ENCODE results near the gene EPHA1. TPM values are rescaled to one million over a fixed set of nuclear protein-coding genes. Genes with fewer than 3 reads are reported as not detected.

The EPHA1 gene
- total and polyA plus RNA-seq, 2 of the 4 experiments (the other 2 are of a cell fraction): 0.10 TPM; not detected in 1

DNA sequence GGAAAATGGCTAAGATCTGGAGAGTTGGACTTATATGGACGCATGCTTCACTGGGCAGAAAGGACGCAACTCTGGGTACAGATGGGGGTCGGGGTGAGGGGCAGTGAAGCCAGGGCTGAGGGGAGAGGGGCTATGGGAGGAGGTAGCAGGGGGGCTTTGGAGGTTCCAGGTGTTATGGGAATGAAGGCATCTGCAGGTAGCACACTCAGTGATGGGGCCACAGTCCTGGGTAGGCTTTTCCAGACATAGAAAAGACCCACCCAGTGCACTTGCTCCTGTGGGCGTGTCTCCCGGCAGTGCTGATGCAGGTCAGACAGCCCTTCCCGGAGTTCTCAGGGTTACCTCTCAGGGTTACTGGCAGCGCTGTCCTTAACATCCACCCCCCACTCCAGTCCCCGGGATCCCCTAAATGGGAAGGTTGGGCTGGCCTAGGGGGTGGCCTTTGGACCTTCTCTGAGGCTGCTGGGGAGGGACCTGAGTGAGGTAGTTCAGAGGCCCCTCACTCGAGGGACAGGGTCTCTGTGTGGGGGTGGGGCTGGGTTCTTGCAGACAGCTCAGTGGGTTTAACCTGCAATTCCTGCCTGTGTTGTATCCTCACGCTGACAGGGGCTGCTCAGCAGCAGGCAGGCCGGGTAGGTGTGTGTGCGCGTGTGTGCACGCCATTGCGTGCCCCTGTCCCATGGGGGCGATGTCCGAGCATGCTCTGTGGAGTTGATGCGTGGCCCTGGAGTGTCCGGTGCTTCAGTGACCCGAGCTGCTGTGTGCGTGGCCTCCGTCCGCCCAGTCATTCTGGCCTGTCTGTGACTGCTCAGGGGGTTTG lies 21.3 kb downstream of the EPHA1 start:
- H2AFZ ChIP-seq (replicated peaks; ENCODE audit: low read length, poor library complexity): no peak overlapping the region
- H3K36me3 ChIP-seq (ENCODE audit: control insufficient read depth, insufficient read depth, low read length): peaks cover 94% of the 10 kb centered on the region
- H4K5ac ChIP-seq (ENCODE audit: low read depth, low read length): no peak overlapping the region
- H3K23ac ChIP-seq (ENCODE audit: low read depth, low read length): no peak overlapping the region
- BruUV-seq (replicated peaks): no TSS peak
- H3K4me3 ChIP-seq (ENCODE audit: insufficient read depth, low read depth, low read length): no peak overlapping the region
- H3K79me1 ChIP-seq (ENCODE audit: low read depth in 1 of 2, low read length in 2 of 2): peaks cover 24 to 80% of the 10 kb centered on the region in 2 experiments; a peak in 3 of 4 replicates
- H3K9me1 ChIP-seq (ENCODE audit: insufficient read depth, low read length): peaks cover 43% of the 10 kb centered on the region
- no peak overlapping the region for H3K14ac ChIP-seq (replicated peaks; ENCODE audit: low read depth, low read length)
- no peak overlapping the region for H3K27ac ChIP-seq (ENCODE audit: insufficient read depth, low read length)
- no peak overlapping the region for H3K4ac ChIP-seq (ENCODE audit: low read depth, low read length)
- H3K4me2 ChIP-seq (ENCODE audit: low read depth, low read length): no peak overlapping the region; the same call in 1 of the 2 replicates
- H2AK9ac ChIP-seq (replicated peaks; ENCODE audit: low read depth, low read length, poor library complexity): no peak overlapping the region
- in situ Hi-C loops (cut with MboI; ENCODE audit: low sequenced_read_pairs): no loop called here
- H3K27me3 ChIP-seq (ENCODE audit: control insufficient read depth, insufficient read depth, low read length): no peaks in the 10 kb centered on the region
- no peak for TF ChIP-seq CHD1 (IDR thresholded peaks at IDR 0.05; ENCODE audit: low read depth, low read length)
- TF ChIP-seq CTCF (conservative IDR thresholded peaks at IDR 0.05; ENCODE audit: low read depth, low read length): 0 out of 2 replicates have a peak, but pooled peaks have one; percentile 14
- ChIA-PET CTCF (no interaction called here), POLR2A (ENCODE audit: unreplicated experiment) (no interaction called here)
- no peak overlapping the region for H2AK5ac ChIP-seq (ENCODE audit: low read depth, low read length)
- intact Hi-C loops (cut with micrococcal nuclease): no loop called here
- H3K9ac ChIP-seq (ENCODE audit: low read depth, low read length): no peak overlapping the region
- H2BK5ac ChIP-seq (ENCODE audit: low read depth, low read length, poor library complexity, severe bottlenecking): no peak overlapping the region
- H3K18ac ChIP-seq (ENCODE audit: low read depth, low read length): no peak overlapping the region
- no peak overlapping the region for H4K91ac ChIP-seq (ENCODE audit: insufficient read depth, low read depth, low read length)
- 96% methylated on average over 5 of the region's 23 CpGs; no CpG with 5 or more reads in 1 of the 2 experiments for WGBS, 2 experiments (ENCODE audit: extremely low coverage in 2 of 2, insufficient read length in 1 of 2)
- DNase-seq: no peak
- no peak overlapping the region for H2BK15ac ChIP-seq (ENCODE audit: low read depth, low read length)
- no peak overlapping the region for H3K56ac ChIP-seq (ENCODE audit: extremely low read depth, insufficient read depth, low read length)
- no peaks in the 10 kb centered on the region for H3K9me3 ChIP-seq (ENCODE audit: control insufficient read depth, insufficient read depth, low read length)
- peaks cover 100% of the 10 kb centered on the region for H4K20me1 ChIP-seq (ENCODE audit: insufficient read depth, low read length)
- no peak overlapping the region for H4K8ac ChIP-seq (ENCODE audit: low read depth in 2 of 2, low read length in 2 of 2)
- dilution Hi-C loops (cut with HindIII; ENCODE audit: low sequenced_read_pairs, unreplicated experiment): no loop called here
- ATAC-seq (ENCODE audit: low read depth): no peak
- H3K4me1 ChIP-seq (ENCODE audit: control insufficient read depth, insufficient read depth, low read length): peaks cover 59% of the 10 kb centered on the region
- H2BK20ac ChIP-seq (ENCODE audit: low read depth, low read length): no peak overlapping the region
- no peak overlapping the region for H2BK120ac ChIP-seq (ENCODE audit: low read depth, low read length)

Data from IMR-90 (cell line).